GM12872 (cell line): ENCODE measurements around the gene DYSF.

Experiments
- CTCF ChIP-seq: IDR thresholded peaks from 3 replicates; pipeline ENCODE4 v1.5.1; 2011; ENCODE audit warnings: low read depth, mild to moderate bottlenecking, low read length, moderate library complexity; ENCODE audit not compliant: insufficient read depth

Gene DYSF

GRCh38 chr2:71655498-71655897 lies 202.1 kb downstream of the DYSF start:
- TF ChIP-seq CTCF, result no peak

GRCh38 chr2:71658771-71659170 lies 205.4 kb downstream of the DYSF start:
- TF ChIP-seq CTCF, result no peak

- no peak for TF ChIP-seq CTCF
Measured at GRCh38 chr2:71659868-71660518, 206.6 kb downstream of the DYSF start.

GRCh38 chr2:71661782-71662181 lies 208.4 kb downstream of the DYSF start:
- TF ChIP-seq CTCF, result no peak

- no peak for TF ChIP-seq CTCF
Measured at GRCh38 chr2:71662665-71663394, 209.5 kb downstream of the DYSF start.

- no peak for TF ChIP-seq CTCF
Measured at GRCh38 chr2:71664161-71664560, 210.8 kb downstream of the DYSF start.

GRCh38 chr2:71665168-71666093 lies 212.1 kb downstream of the DYSF start:
- TF ChIP-seq CTCF, result no peak
